RKO (cell line): ENCODE measurements around the gene MAD1L1.
"Not testable (repeated sequence)": the region's sequence is repeated elsewhere in the genome, so short reads cannot be mapped to it uniquely, and the experiment has no call there.

Experiments used
- DNase-seq: peaks from one replicate; pipeline ENCODE4 v3.0.0-alpha.2; 2016; ENCODE audit warnings: low spot score

The MAD1L1 gene

DNA sequence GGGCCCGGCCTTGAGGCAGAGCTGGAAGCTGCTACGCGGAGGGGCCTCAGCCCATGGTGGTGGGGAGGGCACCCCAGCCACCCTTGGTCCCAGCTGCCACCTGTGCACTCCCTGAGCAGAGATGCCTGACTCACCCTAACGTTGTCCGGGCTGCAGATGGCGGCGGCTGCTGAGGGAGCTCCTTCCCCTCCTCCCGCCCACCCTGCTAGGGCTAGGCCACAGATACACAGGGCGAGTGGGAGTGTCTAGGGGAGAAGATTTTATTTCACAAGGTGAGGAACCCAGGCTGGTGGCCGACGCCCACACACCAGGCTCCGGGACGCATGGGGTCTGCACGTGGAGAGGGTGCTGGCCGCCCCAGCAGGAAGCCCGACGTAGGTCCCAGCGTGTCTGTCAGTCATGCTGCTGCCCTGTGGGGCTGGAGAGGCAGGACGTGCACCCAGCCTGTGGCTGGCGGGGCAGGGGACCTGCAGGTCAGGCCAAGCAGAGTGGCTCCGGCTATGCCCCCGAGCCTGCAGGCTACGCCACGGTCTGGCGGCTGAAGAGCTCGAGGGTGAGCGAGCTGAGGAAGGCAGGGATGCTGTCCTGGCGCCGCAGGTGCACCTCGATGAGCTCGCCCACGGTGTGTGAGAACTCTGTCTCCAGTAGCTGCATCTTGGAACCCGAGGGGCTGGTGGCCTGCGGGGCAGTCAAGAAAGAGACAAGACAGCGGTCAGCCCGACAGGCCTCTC, 417.0 kb downstream of the MAD1L1 start:
- DNase-seq = not testable (repeated sequence)

DNA sequence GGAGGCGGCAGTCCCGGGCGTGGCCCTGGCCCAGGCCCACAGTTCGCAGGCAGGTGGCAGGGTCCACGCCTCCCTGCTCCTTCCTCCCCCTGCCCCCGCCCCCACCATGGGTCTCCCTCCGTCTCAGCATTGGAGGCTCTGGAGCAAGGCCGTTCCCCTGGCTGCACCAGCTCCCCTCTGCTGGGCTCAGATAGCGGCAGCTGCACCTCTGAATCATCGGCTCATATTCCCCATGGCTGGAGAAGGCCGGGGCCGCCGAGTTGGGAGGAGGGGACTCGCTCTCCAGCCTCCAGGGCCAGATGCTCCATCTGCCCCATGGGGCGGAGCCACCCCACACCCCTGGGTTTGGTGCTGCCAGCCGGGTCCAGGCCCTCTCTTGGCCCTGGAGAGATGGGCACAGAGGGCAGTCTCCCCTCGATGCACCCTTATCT, 417.7 kb downstream of the MAD1L1 start:
- no peak for DNase-seq

DNA sequence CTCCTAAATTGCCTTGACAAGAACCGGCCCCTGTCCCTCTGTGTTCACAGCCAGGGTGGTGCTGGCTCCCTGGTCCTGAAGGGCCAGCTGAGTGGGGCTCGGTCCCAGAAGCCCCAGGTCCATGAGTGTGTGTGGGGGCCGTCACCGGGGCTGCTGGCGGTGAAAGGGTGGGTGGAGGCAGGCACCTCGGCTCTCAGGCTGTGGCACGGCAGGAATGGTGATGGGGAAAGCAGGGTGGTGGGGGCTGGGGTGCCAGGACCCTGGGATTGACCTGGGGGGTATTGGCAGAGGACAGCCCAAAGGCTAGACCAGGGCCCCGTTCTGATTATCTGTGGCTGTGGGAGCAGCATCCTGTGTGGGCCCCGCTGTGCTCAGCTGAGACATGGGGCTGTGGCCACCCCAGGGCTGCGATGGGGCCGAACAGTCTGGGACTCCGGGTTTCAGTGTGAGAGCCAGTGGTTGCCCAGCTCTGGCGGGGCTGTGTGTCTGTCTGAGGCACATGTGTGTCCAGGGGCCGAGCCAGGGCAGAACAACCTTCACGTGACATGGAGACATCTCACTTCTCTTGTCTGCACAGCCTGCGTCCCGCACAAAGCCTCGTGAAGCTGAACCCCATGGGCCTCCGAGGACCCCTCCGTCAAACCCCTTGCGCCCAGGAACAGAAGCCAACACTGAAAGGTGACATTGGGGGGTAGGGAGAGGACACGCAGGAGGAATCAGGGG, 418.5 kb downstream of the MAD1L1 start:
- DNase-seq = no peak

DNA sequence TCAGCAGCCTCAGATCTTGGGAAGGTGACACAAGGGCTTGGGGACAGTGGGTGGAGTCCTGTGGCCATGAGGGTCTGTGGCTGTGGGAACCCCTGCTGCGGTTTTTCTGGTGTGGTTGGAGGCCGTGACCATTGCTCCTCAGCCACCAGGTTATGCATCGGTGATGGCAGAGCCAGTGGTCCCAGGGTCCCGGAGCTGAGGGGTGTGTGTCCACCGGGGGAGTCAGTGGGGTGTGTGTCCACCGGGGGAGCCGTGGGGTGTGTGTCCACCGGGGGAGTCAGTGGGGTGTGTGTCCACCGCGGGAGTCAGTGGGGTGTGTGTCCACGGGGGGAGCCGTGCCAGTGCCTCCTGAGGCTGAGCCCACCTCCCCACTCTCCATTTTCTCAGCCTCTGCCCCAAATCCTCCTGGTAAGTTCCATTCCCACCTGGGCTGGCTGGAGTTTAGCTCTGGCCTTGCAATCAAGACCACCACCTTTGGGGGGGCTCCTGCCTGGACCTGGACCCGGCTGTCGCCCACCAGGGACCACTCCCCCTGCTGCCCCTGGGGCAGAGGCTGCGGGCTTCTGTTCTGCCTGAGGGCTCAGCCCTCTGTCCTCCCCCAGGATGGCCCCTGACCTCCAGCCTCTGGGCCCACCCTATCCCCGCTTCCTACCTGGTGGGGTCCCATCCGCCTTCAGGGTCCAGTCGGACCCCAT, 419.2 kb downstream of the MAD1L1 start:
- no peak for DNase-seq

DNA sequence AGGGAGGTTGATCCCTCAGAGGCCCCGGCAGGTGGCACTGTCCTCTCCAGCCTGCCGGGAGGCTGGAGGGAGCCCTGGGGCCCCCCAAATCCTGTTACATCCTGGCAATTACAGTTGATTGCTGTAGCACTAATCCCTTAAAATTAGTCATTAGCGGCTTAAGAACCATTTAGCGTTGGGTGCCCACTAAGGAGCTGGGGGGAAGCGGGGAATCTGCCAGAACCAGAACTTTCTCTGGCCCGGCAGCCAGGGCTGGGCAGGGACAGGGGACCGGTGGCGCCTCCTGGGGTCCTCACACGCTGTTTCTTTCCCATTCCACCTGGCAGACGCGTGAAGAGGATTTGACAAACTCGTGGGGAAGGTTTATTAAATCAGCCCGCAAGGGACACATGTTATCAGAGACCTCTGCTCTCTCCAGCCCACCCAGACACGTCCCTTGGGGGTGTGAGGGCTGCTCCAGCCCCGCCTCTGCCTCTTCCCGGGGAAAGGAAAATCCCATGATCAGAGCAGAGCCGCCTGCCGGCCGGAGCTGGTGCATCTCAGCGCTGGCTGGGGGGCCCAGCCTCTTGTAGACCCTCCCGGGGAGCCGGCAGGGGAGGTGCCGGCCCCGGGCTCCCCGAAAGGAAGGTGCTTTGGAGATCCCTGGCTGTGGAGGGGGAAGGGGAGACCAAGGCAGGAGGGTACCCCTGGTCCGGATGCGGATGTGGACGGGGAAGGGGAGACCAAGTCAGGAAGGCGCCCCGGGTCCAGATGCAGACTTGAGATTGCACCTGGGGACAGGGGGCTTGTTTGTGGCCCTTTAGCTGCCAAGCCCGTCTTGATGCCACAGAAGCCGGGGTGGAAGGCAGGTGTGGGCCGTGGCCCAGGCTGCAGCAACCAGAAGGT, 420.0 kb downstream of the MAD1L1 start:
- no peak for DNase-seq

DNA sequence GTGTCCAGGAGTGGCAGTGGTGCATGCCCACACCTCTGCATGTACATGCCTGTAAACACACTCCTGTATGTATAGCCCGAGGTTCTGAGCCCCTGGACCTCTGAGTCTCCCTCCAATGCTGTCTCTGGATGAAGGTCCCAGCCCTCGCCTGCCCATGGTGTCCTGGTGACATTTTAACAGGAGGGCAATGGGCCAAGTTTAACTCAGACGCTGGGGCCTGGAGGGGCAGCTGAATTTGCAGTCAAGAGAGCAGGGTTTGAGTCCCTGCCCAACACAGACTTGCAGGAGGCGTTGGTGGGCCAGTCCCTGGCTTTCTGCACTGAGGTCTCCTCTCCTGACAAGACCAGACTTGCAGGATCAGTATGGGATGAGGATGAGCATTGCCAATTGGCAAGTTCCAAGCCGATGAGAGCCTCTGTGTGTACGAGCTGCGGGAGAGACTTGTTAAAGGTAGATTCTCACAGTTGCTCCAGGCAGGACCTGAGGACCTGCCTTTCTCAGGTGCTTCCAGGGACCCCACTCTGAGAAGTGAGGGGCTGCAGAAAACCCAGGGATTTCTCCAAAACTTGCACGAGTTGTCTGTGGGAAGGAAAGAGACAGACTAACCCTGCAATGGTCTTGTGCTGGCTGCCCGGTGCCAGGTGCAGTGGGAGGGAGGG, 420.8 kb downstream of the MAD1L1 start:
- DNase-seq = no peak

DNA sequence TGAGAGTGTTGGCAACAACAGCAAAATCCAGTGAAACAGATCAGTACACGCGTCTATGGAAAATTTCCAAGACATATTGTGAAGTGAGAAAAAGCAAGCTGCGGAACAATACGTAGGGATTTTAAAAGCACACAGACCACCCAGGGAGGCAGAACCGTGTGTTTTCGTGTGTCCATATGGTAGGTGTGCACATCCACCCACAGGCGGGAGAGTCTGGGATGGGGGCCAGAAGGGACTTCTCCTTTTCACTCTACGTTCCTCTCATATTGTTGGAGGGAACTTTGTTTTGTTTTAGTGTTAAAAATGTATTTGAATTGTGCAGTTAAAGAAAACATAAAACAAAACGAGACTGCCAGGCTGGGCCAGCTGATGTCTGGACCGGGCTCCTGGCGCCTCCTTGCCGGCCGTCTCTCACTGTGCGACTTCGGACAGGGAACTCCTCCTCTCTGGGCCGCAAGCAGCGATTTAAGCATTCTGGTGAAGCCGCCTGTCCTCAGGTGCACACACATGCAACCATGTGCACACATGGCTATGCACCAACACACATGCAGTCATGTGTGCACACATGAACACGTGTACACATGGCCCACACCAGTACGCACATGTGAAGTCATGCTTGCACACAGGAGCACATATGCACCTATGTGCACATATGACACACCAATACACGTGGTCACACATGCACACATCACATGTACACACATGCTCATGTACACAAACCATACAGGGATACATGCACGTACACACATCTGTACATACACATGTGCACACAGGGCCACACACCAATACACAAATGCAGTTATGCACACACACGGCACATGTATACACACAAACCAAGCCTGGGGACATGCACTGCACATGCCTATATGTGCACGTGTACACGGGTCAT, 421.5 kb downstream of the MAD1L1 start:
- no peak for DNase-seq

DNA sequence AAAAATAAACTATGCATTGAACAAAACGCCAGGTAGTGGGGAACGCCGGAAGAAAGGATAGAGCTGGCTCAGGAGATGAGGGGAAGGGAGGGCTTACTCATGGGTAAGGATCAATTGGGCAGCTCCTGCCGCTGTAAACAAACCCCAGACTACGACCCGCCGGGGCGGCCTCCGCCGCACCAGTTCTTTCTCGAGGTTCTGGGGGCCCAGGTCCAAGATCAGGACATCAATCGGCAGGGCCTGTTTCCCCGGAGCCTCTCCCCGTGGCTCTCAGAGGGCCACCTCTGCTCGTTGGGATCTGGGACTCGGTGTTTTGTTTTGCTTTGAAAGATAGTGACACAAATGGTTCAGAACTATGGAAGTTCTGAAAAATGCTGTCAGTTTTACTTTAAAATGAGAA, 422.2 kb downstream of the MAD1L1 start:
- no peak for DNase-seq

DNA sequence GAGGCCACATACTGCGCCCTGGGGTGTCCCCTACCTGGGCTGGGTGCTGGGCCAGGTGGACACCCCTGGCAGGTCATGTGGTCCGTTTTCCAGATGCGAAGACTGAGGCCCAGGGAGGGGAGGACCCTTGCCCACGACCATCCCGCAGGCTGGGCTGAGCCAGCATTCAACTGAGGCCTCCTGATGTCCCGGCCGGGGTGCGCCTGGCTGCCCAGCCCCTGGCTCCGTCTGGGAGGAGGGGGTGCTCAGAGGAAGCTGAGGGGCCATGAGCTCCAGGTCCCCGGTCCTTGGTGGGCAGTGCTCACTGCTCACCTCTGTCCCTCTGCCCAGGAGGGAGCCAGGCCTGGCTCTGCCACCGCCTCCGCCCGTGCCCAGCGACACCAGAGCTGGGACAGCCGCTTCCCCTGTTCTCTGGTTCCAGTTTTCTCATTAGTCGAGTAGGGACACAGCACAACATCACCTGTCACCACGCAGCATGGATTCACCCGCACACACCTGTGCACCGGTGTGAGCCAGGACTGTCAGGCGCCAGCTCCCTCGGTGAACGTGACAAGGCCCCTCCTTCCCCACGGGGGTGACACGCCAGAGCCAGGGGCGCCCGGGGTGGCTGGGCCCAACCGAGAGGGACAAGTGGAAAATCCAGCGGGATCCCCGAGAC, 423.0 kb downstream of the MAD1L1 start:
- no peak for DNase-seq

DNA sequence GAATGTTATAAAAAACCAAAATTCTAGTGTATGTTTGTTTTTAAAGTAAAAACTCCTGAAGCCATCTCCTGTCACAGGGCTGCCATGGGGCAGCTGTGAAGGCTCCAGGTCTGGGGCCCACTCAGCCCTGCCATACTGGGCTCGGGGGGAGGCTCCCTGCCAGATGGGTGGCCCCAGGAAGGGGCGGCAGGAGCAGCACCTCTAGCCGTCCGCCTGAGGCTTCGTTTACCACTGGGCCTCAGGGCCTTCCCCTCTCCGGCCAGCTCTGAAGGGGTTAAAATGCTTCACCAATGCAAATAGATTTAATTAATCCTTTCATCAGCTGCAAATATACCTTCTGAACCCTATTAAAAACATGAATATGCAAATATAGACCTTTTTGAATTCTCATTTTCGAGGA, 423.7 kb downstream of the MAD1L1 start:
- no peak for DNase-seq

DNA sequence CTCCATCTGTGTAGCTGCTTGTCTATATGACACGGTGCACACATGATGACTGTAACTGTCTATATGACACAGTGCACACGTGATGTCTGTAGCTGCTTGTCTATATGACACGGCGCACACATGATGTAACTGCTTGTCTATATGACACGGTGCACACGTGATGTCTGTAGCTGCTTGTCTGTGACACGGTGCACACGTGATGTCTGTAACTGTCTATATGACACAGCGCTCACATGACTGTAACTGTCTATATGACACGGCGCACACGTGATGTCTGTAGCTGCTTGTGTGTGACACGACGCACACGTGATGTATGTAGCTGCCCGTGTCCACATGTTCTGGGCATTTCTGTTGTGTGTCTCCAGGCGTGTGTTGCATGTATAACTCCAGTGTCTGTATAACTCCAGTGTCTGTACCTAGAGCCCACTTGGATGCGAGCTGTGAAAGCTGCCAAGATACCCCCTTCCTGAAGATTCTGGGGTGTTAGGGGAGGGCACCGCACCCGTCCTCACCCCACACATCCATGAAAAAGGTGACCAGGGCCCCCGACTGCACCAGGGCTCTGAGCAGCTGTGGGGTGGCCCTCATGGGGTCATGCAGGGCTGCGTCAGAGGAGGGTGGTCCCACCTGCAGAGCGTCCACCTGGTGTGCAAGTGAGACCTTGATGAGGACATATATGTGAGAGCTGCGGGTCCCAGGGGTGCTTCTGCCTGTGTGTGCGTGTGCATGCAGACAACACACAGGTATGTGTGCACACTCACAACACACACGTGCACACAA, 424.7 kb downstream of the MAD1L1 start:
- no peak for DNase-seq

DNA sequence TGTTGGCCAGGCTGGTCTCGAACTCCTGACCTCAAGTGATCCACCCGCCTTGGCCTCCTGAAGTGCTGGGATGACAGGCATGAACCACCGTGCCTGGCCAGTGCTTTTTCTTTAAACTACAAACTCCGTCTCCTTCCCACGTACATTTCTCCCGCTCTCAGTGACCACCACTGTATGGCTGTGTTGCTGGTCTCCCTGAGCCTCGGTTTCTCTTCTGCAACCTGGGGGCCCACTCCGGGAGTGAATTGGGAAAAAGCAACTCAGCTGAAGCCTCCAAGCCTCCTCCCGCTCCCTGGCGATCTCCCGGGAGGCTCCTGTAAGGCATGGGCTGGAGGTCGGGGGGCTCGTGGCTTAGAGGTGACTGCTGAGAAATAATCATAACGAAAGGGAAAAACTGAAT, 426.4 kb downstream of the MAD1L1 start:
- DNase-seq = no peak

DNA sequence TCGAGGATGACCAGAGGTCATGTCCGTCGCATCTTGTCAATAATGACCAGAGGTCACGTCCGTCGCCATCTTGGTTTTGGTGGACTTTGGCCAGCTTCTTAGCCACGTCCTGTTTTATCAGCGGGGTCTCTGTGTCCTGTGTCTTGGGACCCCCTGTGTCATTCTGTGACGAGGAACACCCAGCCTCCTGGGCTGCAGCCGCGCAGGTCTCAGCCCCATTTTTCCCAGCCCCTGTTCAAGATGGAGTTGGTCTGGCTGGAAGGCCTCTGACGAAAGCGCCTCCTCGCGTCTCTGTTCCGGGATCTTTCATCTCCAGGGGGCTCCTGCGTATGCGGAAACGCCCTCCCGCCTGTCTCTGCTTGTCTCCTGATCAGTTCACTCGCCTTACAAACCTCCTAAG, 428.4 kb downstream of the MAD1L1 start:
- no peak for DNase-seq

DNA sequence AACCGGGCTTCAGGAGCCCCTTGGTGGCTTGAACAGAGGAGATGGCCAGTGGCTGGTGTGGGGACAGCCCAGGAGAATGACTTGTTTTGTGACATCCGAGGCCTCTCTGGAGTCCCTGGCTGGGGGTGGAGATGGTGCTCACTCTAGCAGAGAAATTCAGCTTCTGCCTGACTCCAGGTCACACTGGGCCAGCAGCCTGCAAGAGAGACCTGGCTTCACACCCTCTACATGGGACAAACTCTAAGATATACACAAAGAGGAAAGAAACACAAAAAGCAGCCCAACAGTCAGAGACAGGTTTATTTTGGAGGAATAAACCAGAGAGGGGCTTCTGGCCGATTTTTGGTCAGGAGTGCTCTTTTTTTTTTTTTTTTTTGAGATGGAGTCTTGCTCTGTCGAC, 429.8 kb downstream of the MAD1L1 start:
- no peak for DNase-seq

DNA sequence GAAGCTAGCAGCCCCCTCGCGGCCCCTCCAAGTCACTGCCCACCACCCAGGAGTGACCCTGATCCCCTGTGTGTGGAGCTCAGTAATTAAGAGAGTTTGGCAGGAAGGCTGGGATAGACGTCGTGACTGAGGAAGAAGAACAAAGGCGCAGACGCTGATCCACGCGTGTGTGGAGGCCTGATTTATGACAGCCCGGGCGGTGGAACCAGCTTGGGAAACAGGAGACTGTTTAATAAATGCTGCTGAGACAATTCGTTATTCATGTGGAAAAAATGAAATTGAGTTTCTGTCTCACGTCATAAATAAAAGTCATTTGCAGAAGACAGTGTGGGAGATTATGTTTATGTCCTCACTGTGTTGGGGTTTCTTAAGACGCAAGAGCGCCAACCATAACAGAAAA, 431.8 kb downstream of the MAD1L1 start:
- no peak for DNase-seq

DNA sequence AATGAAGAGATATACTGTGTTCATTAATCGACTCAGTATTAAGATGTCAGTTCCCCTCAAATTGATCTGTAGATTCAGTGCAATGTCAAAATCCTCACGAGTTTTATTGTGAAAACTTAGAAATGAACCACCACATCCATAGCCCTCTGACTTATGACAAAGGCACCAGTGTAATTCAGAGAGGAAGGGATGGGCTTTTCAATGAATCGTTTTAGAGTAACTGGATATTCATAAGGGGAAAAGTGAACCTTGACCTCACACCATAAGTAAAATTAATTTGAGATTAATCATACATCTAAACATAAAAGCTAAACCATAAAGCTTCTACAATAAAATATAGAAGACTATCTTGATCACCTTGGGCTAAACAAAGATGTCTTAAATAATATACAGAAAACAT, 434.6 kb downstream of the MAD1L1 start:
- DNase-seq = no peak

DNA sequence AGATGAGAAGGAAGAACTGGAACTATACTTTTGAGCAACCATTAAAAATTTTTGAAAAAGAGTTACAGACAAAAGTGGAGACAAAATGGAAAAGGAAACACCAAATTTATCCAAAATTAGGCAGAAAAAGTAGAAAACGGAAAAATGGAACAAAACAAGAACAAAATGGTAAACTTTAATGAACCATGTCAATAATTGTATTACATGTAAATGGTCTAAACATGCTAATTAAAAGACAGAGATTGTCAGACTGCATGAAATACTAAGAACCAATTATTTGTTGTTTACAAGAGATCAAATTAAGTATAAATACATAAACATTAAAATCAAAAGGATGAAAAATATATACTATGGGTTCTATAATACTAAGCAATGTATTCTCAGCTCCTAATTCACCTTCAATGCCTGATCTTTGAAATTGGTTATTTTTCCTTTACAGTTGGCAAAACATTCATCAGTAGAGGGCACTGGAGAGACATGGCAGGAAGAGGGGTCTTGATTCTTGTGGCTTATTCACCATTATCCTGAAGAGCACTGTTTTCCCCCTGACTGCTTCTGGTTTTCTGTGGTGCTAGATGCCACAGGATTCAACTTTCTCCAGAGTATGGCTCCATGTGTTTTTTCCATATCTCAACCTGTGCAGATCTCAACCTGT, 437.7 kb downstream of the MAD1L1 start:
- DNase-seq = no peak

DNA sequence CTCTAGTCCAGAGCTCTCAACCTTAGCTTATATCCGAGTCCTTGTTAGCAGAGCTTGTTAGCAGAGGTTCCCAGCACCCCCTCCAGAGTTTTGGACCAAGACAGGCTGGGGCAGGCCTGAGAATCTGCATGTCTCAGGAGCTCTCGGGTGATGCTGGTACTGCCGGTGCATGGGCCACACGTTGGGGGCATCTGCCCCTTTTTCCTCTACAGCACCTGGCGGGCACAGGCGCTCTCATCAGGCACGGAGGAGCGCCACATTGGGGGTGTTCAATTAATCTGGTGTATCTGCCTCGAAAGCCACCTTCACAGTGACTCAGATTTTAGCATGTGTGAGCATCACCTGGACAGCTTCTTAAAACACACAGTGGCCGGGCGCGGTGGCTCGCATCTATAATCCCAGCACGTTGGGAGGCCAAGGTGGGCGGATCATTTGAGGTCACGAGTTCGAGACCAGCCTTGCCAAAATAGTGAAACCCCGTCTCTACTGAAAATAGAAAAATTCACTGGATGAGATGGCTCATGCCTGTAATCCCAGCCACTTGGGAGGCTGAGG, 445.0 kb downstream of the MAD1L1 start:
- no peak for DNase-seq
